ENCODE measurements around the gene GAB1.

Gene GAB1

GRCh38 chr4:143359644-143360193 is 23.0 kb downstream of the GAB1 start:
- DNase-seq = no peak

GRCh38 chr4:143360838-143361625 is 24.4 kb downstream of the GAB1 start:
- no peak for DNase-seq

- no peak for DNase-seq
Measured at GRCh38 chr4:143362349-143363046, 25.8 kb downstream of the GAB1 start.

- DNase-seq = no peak
Measured at GRCh38 chr4:143363332-143363731, 26.7 kb downstream of the GAB1 start.

- DNase-seq = peak; percentile 65
Measured at GRCh38 chr4:143364063-143364462, 27.4 kb downstream of the GAB1 start.

GRCh38 chr4:143367863-143368262 is 31.2 kb downstream of the GAB1 start:
- no peak for DNase-seq

GRCh38 chr4:143369552-143369951 is 32.9 kb downstream of the GAB1 start:
- no peak for DNase-seq

- peak; percentile 91 for DNase-seq
Measured at GRCh38 chr4:143372093-143372915, 35.6 kb downstream of the GAB1 start.

GRCh38 chr4:143374255-143374654 is 37.6 kb downstream of the GAB1 start:
- no peak for DNase-seq

- DNase-seq = no peak
Measured at GRCh38 chr4:143374771-143375170, 38.1 kb downstream of the GAB1 start.

GRCh38 chr4:143375326-143376073 is 38.8 kb downstream of the GAB1 start:
- peak; percentile 84 for DNase-seq

- DNase-seq = no peak
Measured at GRCh38 chr4:143377611-143378099, 41.0 kb downstream of the GAB1 start.

GRCh38 chr4:143380629-143381028 is 44.0 kb downstream of the GAB1 start:
- no peak for DNase-seq

GRCh38 chr4:143381189-143382118 is 44.8 kb downstream of the GAB1 start:
- peak; percentile 90 for DNase-seq

- DNase-seq = peak; percentile 51
Measured at GRCh38 chr4:143382596-143382995, 45.9 kb downstream of the GAB1 start.

GRCh38 chr4:143383005-143383574 is 46.4 kb downstream of the GAB1 start:
- DNase-seq = peak; percentile 43

GRCh38 chr4:143384381-143384994 is 47.8 kb downstream of the GAB1 start:
- peak; percentile 73 for DNase-seq

GRCh38 chr4:143386812-143387211 is 50.1 kb downstream of the GAB1 start:
- DNase-seq = no peak

- peak; percentile 68 for DNase-seq
Measured at GRCh38 chr4:143389579-143390195, 53.0 kb downstream of the GAB1 start.

- DNase-seq = peak; percentile 52
Measured at GRCh38 chr4:143390764-143391163, 54.1 kb downstream of the GAB1 start.

Measured in NCI-H69 (cell line).